ENCODE data around the gene TSPO2.

DNA sequence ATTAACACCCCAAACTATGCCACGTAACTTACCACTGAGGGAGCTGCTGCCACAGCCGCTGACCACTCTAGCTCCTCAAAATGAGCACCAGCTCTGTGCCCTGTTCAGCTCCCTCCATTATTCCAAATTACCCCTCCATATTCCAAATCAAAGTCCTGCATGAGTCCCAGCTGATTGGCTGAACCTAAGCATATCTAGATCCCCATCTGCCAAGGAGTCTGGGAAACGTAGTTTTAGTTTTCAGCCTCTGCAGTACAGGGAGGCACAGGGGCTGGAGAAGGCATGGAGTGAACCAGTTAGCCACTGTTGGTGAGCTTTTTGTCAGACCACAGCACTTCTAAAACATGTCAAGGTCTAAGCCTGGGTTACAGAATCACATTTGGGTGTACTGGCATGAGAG lies 19.2 kb upstream of the TSPO2 start:
- TF ChIP-seq EP300 (IDR thresholded peaks at IDR 0.05) (no peak), POLR2A (IDR thresholded peaks at IDR 0.05) (no peak)
- TF ChIP-seq, protein P1, sequence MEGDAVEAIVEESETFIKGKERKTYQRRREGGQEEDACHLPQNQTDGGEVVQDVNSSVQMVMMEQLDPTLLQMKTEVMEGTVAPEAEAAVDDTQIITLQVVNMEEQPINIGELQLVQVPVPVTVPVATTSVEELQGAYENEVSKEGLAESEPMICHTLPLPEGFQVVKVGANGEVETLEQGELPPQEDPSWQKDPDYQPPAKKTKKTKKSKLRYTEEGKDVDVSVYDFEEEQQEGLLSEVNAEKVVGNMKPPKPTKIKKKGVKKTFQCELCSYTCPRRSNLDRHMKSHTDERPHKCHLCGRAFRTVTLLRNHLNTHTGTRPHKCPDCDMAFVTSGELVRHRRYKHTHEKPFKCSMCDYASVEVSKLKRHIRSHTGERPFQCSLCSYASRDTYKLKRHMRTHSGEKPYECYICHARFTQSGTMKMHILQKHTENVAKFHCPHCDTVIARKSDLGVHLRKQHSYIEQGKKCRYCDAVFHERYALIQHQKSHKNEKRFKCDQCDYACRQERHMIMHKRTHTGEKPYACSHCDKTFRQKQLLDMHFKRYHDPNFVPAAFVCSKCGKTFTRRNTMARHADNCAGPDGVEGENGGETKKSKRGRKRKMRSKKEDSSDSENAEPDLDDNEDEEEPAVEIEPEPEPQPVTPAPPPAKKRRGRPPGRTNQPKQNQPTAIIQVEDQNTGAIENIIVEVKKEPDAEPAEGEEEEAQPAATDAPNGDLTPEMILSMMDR (IDR thresholded peaks at IDR 0.05) = no peak

All from tibial nerve (tissue), 4 donors.